Measurements from ENCODE around the gene YEATS4. TPM values are rescaled to one million over a fixed set of nuclear protein-coding genes. Genes with fewer than 3 reads are reported as not detected.

YEATS4 gene
- total and polyA plus RNA-seq, 2 donors (not counting 1 experiment from before 2014, with no cell fraction given), result 17.7 to 18.0 TPM

GRCh38 chr12:69355363-69356028 lies 4.0 kb upstream of the YEATS4 start:
- no peaks in the 10 kb centered on the region for H3K27me3 Mint-ChIP-seq
- H2AFZ ChIP-seq (ENCODE audit: insufficient read depth, low read depth, low read length, poor library complexity, severe bottlenecking), result no peak overlapping the region
- no peaks in the 10 kb centered on the region for H4K20me1 ChIP-seq (ENCODE audit: control insufficient read depth, insufficient read depth, low read length, poor library complexity, severe bottlenecking)
- POLR2A ChIA-PET, result no interaction called here
- no peaks in the 10 kb centered on the region for H3K36me3 ChIP-seq (replicated peaks in 1 of 2; ENCODE audit: control extremely low read depth in 1 of 2, control insufficient read depth in 1 of 2, extremely low read depth in 1 of 2, insufficient read depth in 2 of 2, low read length in 1 of 2)
- DNase-seq (no peak), ATAC-seq (ENCODE audit: low read depth) (no peak)
- H3K9me3 Mint-ChIP-seq (ENCODE audit: insufficient read depth), result no peaks in the 10 kb centered on the region
- no peak overlapping the region for H3K9ac ChIP-seq (ENCODE audit: low read length)
- H3K4me1 ChIP-seq (ENCODE audit: control insufficient read depth in 2 of 2, insufficient read depth in 2 of 2, low read length in 2 of 2), result peaks cover 9 to 15% of the 10 kb centered on the region in 2 donors
- intact Hi-C loops (cut with micrococcal nuclease), result loop anchor here (2.0 to 5.0 kb wide), 3 partner anchors 25 to 887 kb away; partner anchors contain the start of gene CNOT2
- no peak overlapping the region for H3K27ac Mint-ChIP-seq
- no peaks in the 10 kb centered on the region for H3K27me3 ChIP-seq (replicated peaks in 1 of 4; ENCODE audit: control extremely low read depth in 1 of 4, control insufficient read depth in 3 of 4, insufficient read depth in 4 of 4, low read length in 3 of 4)
- no peak overlapping the region for H3K4me3 ChIP-seq (ENCODE audit: control extremely low read depth in 1 of 5, extremely low read depth in 1 of 5, insufficient read depth in 1 of 5, low read depth in 2 of 5, low read length in 4 of 5)
- no peak overlapping the region for H3K4me3 Mint-ChIP-seq
- TF ChIP-seq CTCF (IDR thresholded peaks at IDR 0.05) (no peak), EZH2 (IDR thresholded peaks at IDR 0.05; ENCODE audit: borderline replicate concordance, insufficient read depth, low read depth, low read length, poor library complexity, severe bottlenecking) (no peak)
- CTCF ChIA-PET, result interaction anchor here (3.9 to 4.0 kb wide), 2 partner anchors 7 to 213 kb away, joined by 24 to 172 read pairs; partner anchors contain the start of gene LYZ
- WGBS (ENCODE audit: insufficient coverage), result 83% methylated on average over 1 of the region's 2 CpGs
- peaks cover 15% of the 10 kb centered on the region for H3K4me1 Mint-ChIP-seq
- H3K27ac ChIP-seq (ENCODE audit: low read length in 2 of 2), result no peak overlapping the region
- H3K79me2 ChIP-seq (ENCODE audit: control insufficient read depth, insufficient read depth, low read length), result peaks cover 1% of the 10 kb centered on the region
- no peaks in the 10 kb centered on the region for H3K9me3 ChIP-seq (ENCODE audit: control extremely low read depth in 1 of 3, control insufficient read depth in 2 of 3, insufficient read depth in 1 of 3, low read length in 2 of 3)
- no peak overlapping the region for H3K4me2 ChIP-seq (replicated peaks; ENCODE audit: low read depth, low read length, poor library complexity, severe bottlenecking)

GRCh38 chr12:69360348-69360672 lies 767 bp downstream of the YEATS4 start:
- CTCF ChIA-PET, result interaction anchor here (3.7 kb wide), 1 partner anchor 211 kb away, joined by 13 read pairs; no protein-coding TSS in a partner anchor
- Histone ChIP-seq H3K9me3 (ENCODE audit: control extremely low read depth in 1 of 3, control insufficient read depth in 2 of 3, insufficient read depth in 1 of 3, low read length in 2 of 3) (no peaks in the 10 kb centered on the region), H4K20me1 (ENCODE audit: control insufficient read depth, insufficient read depth, low read length, poor library complexity, severe bottlenecking) (no peaks in the 10 kb centered on the region), H3K9ac (ENCODE audit: low read length) (peak overlapping the region; percentile 82), H3K4me1 (ENCODE audit: control insufficient read depth in 2 of 2, insufficient read depth in 2 of 2, low read length in 2 of 2) (peaks cover 10 to 21% of the 10 kb centered on the region in 2 donors), H3K4me3 (ENCODE audit: control extremely low read depth in 1 of 5, extremely low read depth in 1 of 5, insufficient read depth in 1 of 5, low read depth in 2 of 5, low read length in 4 of 5) (peak overlapping the region; percentile 61 to 99 (median 90)), H3K79me2 (ENCODE audit: control insufficient read depth, insufficient read depth, low read length) (peaks cover 42% of the 10 kb centered on the region), H3K4me2 (replicated peaks; ENCODE audit: low read depth, low read length, poor library complexity, severe bottlenecking) (peak overlapping the region; percentile 66), H3K36me3 (replicated peaks in 1 of 2; ENCODE audit: control extremely low read depth in 1 of 2, control insufficient read depth in 1 of 2, extremely low read depth in 1 of 2, insufficient read depth in 2 of 2, low read length in 1 of 2) (peaks cover 2 to 15% of the 10 kb centered on the region in 2 experiments), H3K27me3 (replicated peaks in 1 of 4; ENCODE audit: control extremely low read depth in 1 of 4, control insufficient read depth in 3 of 4, insufficient read depth in 4 of 4, low read length in 3 of 4) (no peaks in the 10 kb centered on the region), H3K27ac (ENCODE audit: low read length in 2 of 2) (peak overlapping the region; percentile 93 to 96), H2AFZ (ENCODE audit: insufficient read depth, low read depth, low read length, poor library complexity, severe bottlenecking) (peak overlapping the region; percentile 88)
- Mint-ChIP-seq H3K27ac (peak overlapping the region; percentile 95), H3K4me3 (peak overlapping the region; percentile 88), H3K9me3 (ENCODE audit: insufficient read depth) (no peaks in the 10 kb centered on the region), H3K4me1 (peaks cover 17% of the 10 kb centered on the region), H3K27me3 (no peaks in the 10 kb centered on the region)
- DNase-seq, result no peak
- WGBS (ENCODE audit: insufficient coverage), result 2% methylated on average over 7 of the region's 10 CpGs
- ATAC-seq (ENCODE audit: low read depth), result no peak
- TF ChIP-seq EZH2 (IDR thresholded peaks at IDR 0.05; ENCODE audit: borderline replicate concordance, insufficient read depth, low read depth, low read length, poor library complexity, severe bottlenecking) (no peak), CTCF (IDR thresholded peaks at IDR 0.05) (no peak)
- intact Hi-C loops (cut with micrococcal nuclease), result loop anchor here (1.0 to 10.0 kb wide), 3 partner anchors 110 to 546 kb away; partner anchors contain the start of genes FRS2 and RAB3IP
- POLR2A ChIA-PET, result interaction anchor here (0.7 kb wide), 1 partner anchor 27 kb away, joined by 3 read pairs; no protein-coding TSS in a partner anchor
